Sigmoid colon (tissue), 4 donors: ENCODE measurements around the gene DCTN1.

Experiments
- EP300 ChIP-seq, 4 donors: sonication (generic); formaldehyde crosslinking; IDR thresholded peaks; one replicate each; pipeline ENCODE4 v1.6.1; 2017; ENCODE audit warnings: antibody characterized with exemption in 4 of 4
- POLR2A ChIP-seq, 2 donors: fragments of 450-650 bp; IDR thresholded peaks; one replicate each; pipeline ENCODE4 v1.6.1; 2016; ENCODE audit warnings: antibody characterized with exemption in 2 of 2, mild to moderate bottlenecking in 2 of 2, moderate library complexity in 2 of 2
- POLR2AphosphoS5 ChIP-seq, 4 donors: sonication (generic); formaldehyde crosslinking; IDR thresholded peaks; one replicate each; pipeline ENCODE4 v1.6.1; 2017; ENCODE audit warnings: antibody characterized with exemption in 4 of 4
- TF ChIP-seq, protein P1 (sequence below), 4 experiments: fragments of 450-650 bp in 3 of 4; fragments of 200-600 bp in 1 of 4; IDR thresholded peaks; one replicate each; pipeline ENCODE4 v1.5.1; 2016 to 2019; ENCODE audit warnings: antibody characterized with exemption in 4 of 4, mild to moderate bottlenecking in 3 of 4, moderate library complexity in 2 of 4

GRCh38 chr2:74347742-74348141 lies 32.4 kb downstream of the DCTN1 start:
- TF ChIP-seq, protein P1, sequence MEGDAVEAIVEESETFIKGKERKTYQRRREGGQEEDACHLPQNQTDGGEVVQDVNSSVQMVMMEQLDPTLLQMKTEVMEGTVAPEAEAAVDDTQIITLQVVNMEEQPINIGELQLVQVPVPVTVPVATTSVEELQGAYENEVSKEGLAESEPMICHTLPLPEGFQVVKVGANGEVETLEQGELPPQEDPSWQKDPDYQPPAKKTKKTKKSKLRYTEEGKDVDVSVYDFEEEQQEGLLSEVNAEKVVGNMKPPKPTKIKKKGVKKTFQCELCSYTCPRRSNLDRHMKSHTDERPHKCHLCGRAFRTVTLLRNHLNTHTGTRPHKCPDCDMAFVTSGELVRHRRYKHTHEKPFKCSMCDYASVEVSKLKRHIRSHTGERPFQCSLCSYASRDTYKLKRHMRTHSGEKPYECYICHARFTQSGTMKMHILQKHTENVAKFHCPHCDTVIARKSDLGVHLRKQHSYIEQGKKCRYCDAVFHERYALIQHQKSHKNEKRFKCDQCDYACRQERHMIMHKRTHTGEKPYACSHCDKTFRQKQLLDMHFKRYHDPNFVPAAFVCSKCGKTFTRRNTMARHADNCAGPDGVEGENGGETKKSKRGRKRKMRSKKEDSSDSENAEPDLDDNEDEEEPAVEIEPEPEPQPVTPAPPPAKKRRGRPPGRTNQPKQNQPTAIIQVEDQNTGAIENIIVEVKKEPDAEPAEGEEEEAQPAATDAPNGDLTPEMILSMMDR (IDR thresholded peaks at IDR 0.05), result no peak
- no peak for TF ChIP-seq POLR2A (IDR thresholded peaks at IDR 0.05)
- TF ChIP-seq POLR2AphosphoS5 (IDR thresholded peaks at IDR 0.05), result no peak
- no peak for TF ChIP-seq EP300 (IDR thresholded peaks at IDR 0.05)
